Lower leg skin (tissue), 4 donors: ENCODE measurements around the gene PHB1. TPM values are rescaled to one million over a fixed set of nuclear protein-coding genes. Genes with fewer than 3 reads are reported as not detected.
A peak's percentile ranks its signal among the peaks of the same experiment; 100 is the strongest.
"Not testable (repeated sequence)": the region's sequence is repeated elsewhere in the genome, so short reads cannot be mapped to it uniquely, and the experiment has no call there.

Experiments used
- DNase-seq, 2 donors: peaks; one replicate each; pipeline ENCODE4 v3.0.0-alpha.2; 2019; ENCODE audit warnings: low spot score in 2 of 2
- H3K4me3 ChIP-seq: fragments of 200-600 bp; sonication (generic); 2 replicates; pipeline ENCODE4 v1.5.1; 2017; ENCODE audit warnings: mild to moderate bottlenecking, low read depth; ENCODE audit not compliant: poor library complexity, severe bottlenecking
- CTCF ChIP-seq, 3 donors: fragments of 450-650 bp; IDR thresholded peaks; one replicate each; pipeline ENCODE4 v1.5.1; 2016; ENCODE audit warnings: antibody characterized with exemption in 3 of 3, mild to moderate bottlenecking in 3 of 3, moderate library complexity in 2 of 3
- POLR2A ChIP-seq, 2 donors: fragments of 450-650 bp; IDR thresholded peaks; one replicate each; pipeline ENCODE4 v1.6.1; 2016 to 2017; ENCODE audit warnings: antibody characterized with exemption in 2 of 2, mild to moderate bottlenecking in 1 of 2, moderate library complexity in 1 of 2
- WGBS, 2 donors: methylation state at CpG; one replicate each; pipeline ENCODE4 v1.1.5; 2018; 5-methylcytosine and 5-hydroxymethylcytosine counted together
- intact Hi-C: fragments of 100-400 bp; cut with DNase I; formaldehyde crosslinking; loops from one replicate; pipeline ENCODE4 v1.15.0; 2023; ENCODE audit warnings: low total_unique reads
- total RNA-seq, 4 donors: library from RNA; depleted of rRNA; stranded (reverse); fragments of >200 nt; gene quantifications; one replicate each; pipeline ENCODE4 v1.1.0, GENCODE V29; 2016

PHB1 gene
- total RNA-seq, 4 donors from 2014 or later, result 47.0 to 79.0 (median 71.3) TPM

DNA sequence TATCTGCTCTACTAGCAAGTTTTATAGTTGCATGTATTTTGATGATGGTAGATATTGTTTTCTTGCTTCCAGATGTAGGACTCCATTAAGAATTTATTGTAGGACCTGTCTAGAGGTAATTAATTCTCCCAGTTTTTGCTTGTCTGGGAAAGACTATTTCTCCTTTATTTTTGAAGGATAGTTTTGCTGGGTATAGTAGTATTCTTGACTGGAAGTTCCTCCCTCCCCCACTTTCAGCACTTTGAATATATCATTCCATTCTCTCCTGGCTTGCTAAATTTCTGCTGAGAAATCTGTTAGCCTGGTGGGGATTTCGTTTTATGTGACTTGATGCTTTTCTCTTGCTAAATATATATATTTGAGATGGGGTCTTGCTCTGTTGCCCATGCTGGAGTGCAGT lies 8.0 kb upstream of the PHB1 start:
- intact Hi-C loops, result no loop called here
- H3K4me3 ChIP-seq, result no peak overlapping the region
- 50 to 71% methylated on average over 1 of the region's 1 CpG for WGBS, 2 donors
- no peak for DNase-seq
- TF ChIP-seq CTCF (IDR thresholded peaks at IDR 0.05), result no peak
- TF ChIP-seq POLR2A (IDR thresholded peaks at IDR 0.05), result no peak

GRCh38 chr17:49419761-49420160 lies 5.1 kb upstream of the PHB1 start:
- intact Hi-C loops, H3K4me3 ChIP-seq: not testable (repeated sequence)
- 91 to 92% methylated on average over 15 to 23 of the region's 23 CpGs for WGBS, 2 donors
- DNase-seq, result peak in 1 of 2 donors; percentile 59

DNA sequence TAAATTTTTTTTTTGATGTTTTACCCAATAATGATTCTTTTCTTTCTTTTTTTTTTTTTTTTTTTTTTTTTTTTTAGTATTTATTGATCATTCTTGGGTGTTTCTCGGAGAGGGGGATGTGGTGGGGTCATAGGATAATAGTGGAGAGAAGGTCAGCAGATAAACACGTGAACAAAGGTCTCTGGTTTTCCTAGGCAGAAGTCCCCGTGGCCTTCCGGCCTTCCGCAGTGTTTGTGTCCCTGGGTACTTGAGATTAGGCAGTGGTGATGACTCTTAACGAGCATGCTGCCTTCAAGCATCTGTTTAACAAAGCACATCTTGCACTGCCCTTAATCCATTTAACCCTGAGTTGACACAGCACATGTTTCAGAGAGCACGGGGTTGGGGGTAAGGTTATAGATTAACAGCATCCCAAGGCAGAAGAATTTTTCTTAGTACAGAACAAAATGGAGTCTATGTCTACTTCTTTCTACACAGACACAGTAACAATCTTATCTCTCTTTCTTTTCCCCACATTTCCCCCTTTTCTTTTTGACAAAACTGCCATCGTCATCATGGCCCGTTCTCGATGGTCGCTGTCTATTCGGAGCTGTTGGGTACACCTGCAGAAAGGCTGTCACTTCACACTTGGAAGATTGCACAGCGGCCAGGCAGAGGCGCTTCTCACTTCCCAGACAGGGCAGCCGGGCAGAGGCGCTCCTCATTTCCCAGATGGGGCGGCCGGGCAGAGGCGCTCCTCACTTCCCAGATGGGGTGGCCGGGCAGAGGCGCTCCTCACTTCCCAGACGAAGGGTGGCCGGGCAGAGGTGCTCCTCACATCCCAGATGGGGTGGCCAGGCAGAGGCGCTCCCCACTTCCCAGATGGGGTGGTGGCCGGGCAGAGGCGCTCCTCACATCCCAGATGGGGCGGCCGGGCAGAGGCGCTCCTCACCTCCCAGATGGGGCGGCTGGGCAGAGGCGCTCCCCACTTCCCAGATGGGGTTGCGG lies 4.4 kb upstream of the PHB1 start:
- H3K4me3 ChIP-seq, intact Hi-C loops: not testable (repeated sequence)
- WGBS, 2 donors, result 91% methylated on average over 29 to 31 of the region's 32 CpGs
- peak in 1 of 2 donors; percentile 65 for DNase-seq

GRCh38 chr17:49414271-49414621 lies 436 bp downstream of the PHB1 start:
- peak in 1 of 2 donors; percentile 84 for DNase-seq
- no peak for TF ChIP-seq CTCF (IDR thresholded peaks at IDR 0.05)
- no peak for TF ChIP-seq POLR2A (IDR thresholded peaks at IDR 0.05)
- intact Hi-C loops, result no loop called here
- 0 to 1% methylated on average over 10 of the region's 10 CpGs for WGBS, 2 donors
- peak overlapping the region; percentile 96 for H3K4me3 ChIP-seq

DNA sequence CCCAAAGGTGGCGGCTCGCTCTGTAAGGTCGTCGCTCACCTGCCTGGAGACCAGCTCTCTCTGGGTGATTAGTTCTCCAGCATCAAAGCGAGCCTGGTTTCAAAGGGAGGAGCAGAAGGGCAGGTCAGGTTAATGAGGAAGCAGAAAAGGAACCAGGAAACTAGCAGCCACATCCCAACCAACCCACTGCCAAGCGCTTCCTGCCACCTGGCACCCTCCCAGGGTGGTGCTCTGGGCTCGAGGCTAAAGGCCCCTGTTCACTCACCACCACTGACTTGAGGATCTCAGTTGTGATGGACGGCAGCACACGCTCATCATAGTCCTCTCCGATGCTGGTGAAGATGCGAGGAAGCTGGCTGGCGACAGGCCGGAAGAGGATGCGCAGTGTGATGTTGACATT lies 5.6 kb downstream of the PHB1 start:
- TF ChIP-seq CTCF (IDR thresholded peaks at IDR 0.05), result no peak
- peak in 1 of 2 donors; percentile 79 for DNase-seq
- 84 to 85% methylated on average over 14 of the region's 14 CpGs for whole genome bisulfite sequencing, 2 donors
- intact Hi-C loops, result no loop called here
- no peak overlapping the region for H3K4me3 ChIP-seq

DNA sequence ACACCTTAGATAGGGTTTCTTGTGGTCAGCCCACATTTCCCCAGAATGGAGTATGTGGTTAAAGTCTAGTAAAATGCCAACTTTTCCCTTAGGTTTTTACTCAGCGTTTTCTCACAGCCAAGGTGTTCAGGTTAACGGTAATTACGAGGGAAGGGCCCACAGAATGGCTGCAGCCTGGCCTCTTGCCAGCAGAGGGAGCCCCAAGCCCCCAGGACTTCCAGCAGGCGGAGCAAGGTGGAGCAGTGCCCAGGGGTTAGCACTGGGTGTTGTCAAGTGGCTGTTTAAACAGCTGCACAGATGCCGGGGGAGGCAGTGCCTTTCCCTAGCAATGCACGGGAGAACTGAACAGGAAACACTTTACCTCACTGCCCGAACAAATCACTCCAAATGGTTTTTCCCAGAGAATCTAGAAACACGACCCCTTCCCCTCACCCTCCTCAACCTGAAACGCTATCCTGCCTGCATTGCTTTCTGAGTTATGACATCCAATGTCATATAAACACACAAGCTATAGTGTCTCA lies 6.6 kb downstream of the PHB1 start:
- peak in 1 of 2 donors; percentile 93 for DNase-seq
- TF ChIP-seq POLR2A (IDR thresholded peaks at IDR 0.05), result no peak
- TF ChIP-seq CTCF (IDR thresholded peaks at IDR 0.05), result no peak
- 29 to 39% methylated on average over 9 of the region's 9 CpGs for WGBS, 2 donors
- H3K4me3 ChIP-seq, result no peak overlapping the region
- intact Hi-C loops, result no loop called here
